HUES6 (cell line): ENCODE data around the gene CREB1.

Experiments
- H3K27ac ChIP-seq: 2 replicates; pipeline ENCODE4 v1.7.0; 2013; ENCODE audit warnings: low read depth, mild to moderate bottlenecking, low read length, inconsistent platforms
- H3K27me3 ChIP-seq: 2 replicates; pipeline ENCODE4 v1.6.1; 2013; ENCODE audit warnings: low read length; ENCODE audit not compliant: control insufficient read depth, insufficient read depth
- H3K36me3 ChIP-seq: 2 replicates; pipeline ENCODE4 v1.6.1; 2013; ENCODE audit warnings: low read length; ENCODE audit not compliant: control insufficient read depth, insufficient read depth
- H3K4me1 ChIP-seq: 2 replicates; pipeline ENCODE4 v1.6.1; 2013; ENCODE audit warnings: low read length; ENCODE audit not compliant: control insufficient read depth, insufficient read depth
- H3K4me3 ChIP-seq: 2 replicates; pipeline ENCODE4 v1.5.1; 2013; ENCODE audit warnings: low read depth, low read length
- H3K9ac ChIP-seq: one replicate; pipeline ENCODE4 v1.6.1; 2013; ENCODE audit warnings: mild to moderate bottlenecking, low read length
- H3K9me3 ChIP-seq: 2 replicates; pipeline ENCODE4 v1.6.1; 2013; ENCODE audit warnings: low read depth, low read length; ENCODE audit not compliant: control insufficient read depth, insufficient read depth

Gene CREB1

GRCh38 chr2:207616185-207616584 is 86.4 kb downstream of the CREB1 start:
- Histone ChIP-seq H3K9ac (no peak overlapping the region), H3K27ac (no peak overlapping the region), H3K27me3 (no peaks in the 10 kb centered on the region), H3K4me3 (no peak overlapping the region), H3K9me3 (no peaks in the 10 kb centered on the region), H3K4me1 (peaks cover 3% of the 10 kb centered on the region; the same call in 1 of the 2 replicates), H3K36me3 (peaks cover 71% of the 10 kb centered on the region)

DNA sequence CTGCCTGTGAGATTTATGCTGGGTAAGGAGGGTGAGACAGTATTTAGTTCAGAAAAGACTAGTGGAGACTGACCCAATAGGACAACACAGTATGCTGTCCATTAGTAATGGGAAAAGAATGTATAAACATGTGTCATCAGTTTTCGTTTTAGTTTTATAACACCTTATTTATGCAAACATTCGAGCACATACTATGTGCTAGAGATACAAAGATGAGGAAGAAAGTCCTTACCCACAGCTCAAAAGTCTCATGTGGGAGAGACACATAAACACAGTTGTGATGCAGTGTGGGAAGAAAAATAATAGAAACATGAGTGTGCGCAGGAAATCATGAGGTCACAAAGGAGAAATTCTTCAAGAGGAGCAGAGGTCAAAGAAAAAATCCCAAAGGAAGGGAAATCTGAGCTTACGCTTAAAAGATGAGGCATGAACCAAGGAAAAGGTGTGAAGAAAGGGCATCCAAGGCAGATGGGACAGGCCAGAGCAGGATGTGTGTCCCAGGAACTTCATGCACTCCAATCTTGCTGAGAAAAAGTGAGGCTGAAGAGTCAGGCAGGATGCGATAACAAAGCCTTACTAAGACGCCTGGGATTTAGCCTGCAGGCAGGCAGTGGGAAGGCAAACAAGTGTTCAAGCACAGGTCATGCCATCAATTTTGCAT is 87.4 kb downstream of the CREB1 start:
- H3K36me3 ChIP-seq, result peaks cover 81% of the 10 kb centered on the region
- no peaks in the 10 kb centered on the region for H3K9me3 ChIP-seq
- H3K4me3 ChIP-seq, result no peak overlapping the region
- H3K9ac ChIP-seq, result no peak overlapping the region
- no peaks in the 10 kb centered on the region for H3K27me3 ChIP-seq
- no peak overlapping the region for H3K27ac ChIP-seq
- peaks cover 3% of the 10 kb centered on the region; the same call in 1 of the 2 replicates for H3K4me1 ChIP-seq

DNA sequence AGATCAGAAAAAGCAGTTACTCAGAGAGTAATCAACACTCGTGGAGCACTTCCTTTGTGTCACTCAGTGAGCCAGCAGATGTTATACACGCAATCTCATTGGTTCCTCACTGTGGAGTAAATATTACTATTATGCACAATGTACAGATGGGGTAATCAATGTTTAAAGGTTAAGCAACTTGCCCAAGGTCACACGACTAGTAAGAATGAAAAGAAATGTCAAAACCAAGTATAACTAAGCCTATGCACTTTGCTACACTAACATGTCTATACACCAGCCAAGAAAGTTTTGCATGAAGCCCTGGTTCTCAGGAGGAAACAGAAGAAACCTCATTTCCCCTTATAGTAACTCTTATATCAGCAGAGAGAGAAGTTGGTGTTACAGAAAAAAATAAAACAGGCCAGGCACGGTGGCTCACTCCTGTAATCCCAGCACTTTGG is 90.0 kb downstream of the CREB1 start:
- Histone ChIP-seq H3K36me3 (peaks cover 77% of the 10 kb centered on the region), H3K4me1 (peaks cover 7% of the 10 kb centered on the region; the same call in 1 of the 2 replicates), H3K27ac (no peak overlapping the region), H3K9me3 (no peaks in the 10 kb centered on the region), H3K9ac (no peak overlapping the region), H3K27me3 (no peaks in the 10 kb centered on the region), H3K4me3 (no peak overlapping the region)

DNA sequence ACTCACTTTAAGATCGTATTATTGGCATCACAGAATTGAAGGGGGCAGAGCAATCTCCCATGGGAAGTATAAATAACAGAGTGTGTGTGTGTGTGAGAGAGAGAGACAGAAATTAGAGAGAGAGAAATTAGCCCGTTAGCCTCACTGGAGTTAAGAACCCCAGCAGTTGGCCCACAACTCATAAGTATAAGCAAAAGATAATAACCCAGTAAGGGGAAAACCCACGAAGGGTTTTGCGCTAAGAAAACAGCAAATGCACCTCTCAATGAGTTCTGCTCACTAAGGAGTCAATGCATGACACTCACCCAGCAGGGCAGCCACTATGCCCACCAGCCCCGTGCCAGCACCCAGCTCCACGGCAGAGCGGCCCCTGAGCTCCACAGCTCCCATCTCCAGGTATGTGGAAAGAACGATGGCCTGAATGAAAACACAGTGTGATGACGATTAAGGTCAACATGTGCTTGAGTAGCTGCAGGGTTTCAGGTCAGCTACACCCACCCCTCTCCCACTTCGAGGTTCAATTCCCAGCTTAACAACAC is 91.8 kb downstream of the CREB1 start:
- Histone ChIP-seq H3K4me3 (no peak overlapping the region), H3K9me3 (no peaks in the 10 kb centered on the region), H3K36me3 (peaks cover 63% of the 10 kb centered on the region), H3K9ac (no peak overlapping the region), H3K27me3 (no peaks in the 10 kb centered on the region), H3K4me1 (peaks cover 7% of the 10 kb centered on the region; the same call in 1 of the 2 replicates), H3K27ac (no peak overlapping the region)

- peak overlapping the region; percentile 93 for H3K27ac ChIP-seq
- peak overlapping the region; percentile 72 for H3K4me3 ChIP-seq
- H3K27me3 ChIP-seq, result no peaks in the 10 kb centered on the region
- 0 out of 2 replicates have a peak, but pooled peaks cover 7% of the 10 kb centered on the region for H3K4me1 ChIP-seq
- no peaks in the 10 kb centered on the region for H3K9me3 ChIP-seq
- H3K9ac ChIP-seq, result peak overlapping the region; percentile 71
- H3K36me3 ChIP-seq, result peaks cover 41% of the 10 kb centered on the region
Observed at GRCh38 chr2:207624185-207625013, 94.6 kb downstream of the CREB1 start.

GRCh38 chr2:207625014-207625907 is 95.5 kb downstream of the CREB1 start, which contains the start of gene METTL21A:
Gene METTL21A, minus strand, starts transcription at chr2:207625394. Its CDS starts 1,019 bp downstream, at chr2:207624375.
- Histone ChIP-seq H3K27me3 (no peaks in the 10 kb centered on the region), H3K9ac (peak within 1 kb of the TSS; percentile 71), H3K36me3 (peaks cover 35% of the 10 kb centered on the region), H3K27ac (peak within 1 kb of the TSS; percentile 93), H3K4me3 (peak within 1 kb of the TSS; percentile 72), H3K4me1 (0 out of 2 replicates have a peak, but pooled peaks cover 7% of the 10 kb centered on the region), H3K9me3 (no peaks in the 10 kb centered on the region)

DNA sequence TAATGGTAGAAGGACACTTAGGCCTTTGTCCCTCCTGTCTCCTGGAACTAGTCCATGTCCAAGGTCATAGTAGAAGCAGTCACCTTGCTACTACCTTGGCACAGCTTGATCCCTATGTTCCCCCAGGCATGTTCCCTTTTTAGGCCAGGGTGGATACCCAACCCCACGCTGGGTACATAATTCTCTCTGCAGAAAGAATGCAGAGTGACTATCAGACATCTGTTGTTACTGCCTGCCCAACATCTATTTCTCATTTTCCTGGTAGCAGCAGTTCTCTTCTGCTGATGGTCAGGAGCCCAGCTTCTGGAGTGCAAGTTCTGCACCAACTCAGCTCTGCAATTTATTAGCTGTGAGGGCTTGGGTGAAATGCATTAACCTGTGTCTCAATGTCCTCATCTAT is 99.8 kb downstream of the CREB1 start:
- peaks cover 12% of the 10 kb centered on the region for H3K4me1 ChIP-seq
- H3K36me3 ChIP-seq, result no peaks in the 10 kb centered on the region
- no peak overlapping the region for H3K4me3 ChIP-seq
- H3K27me3 ChIP-seq, result no peaks in the 10 kb centered on the region
- H3K9ac ChIP-seq, result no peak overlapping the region
- no peak overlapping the region for H3K27ac ChIP-seq
- no peaks in the 10 kb centered on the region for H3K9me3 ChIP-seq

- Histone ChIP-seq H3K27me3 (no peaks in the 10 kb centered on the region), H3K9ac (no peak overlapping the region), H3K36me3 (no peaks in the 10 kb centered on the region), H3K4me3 (no peak overlapping the region), H3K9me3 (no peaks in the 10 kb centered on the region), H3K27ac (no peak overlapping the region), H3K4me1 (peaks cover 13% of the 10 kb centered on the region)
Observed at GRCh38 chr2:207630491-207630890, 100.7 kb downstream of the CREB1 start.

DNA sequence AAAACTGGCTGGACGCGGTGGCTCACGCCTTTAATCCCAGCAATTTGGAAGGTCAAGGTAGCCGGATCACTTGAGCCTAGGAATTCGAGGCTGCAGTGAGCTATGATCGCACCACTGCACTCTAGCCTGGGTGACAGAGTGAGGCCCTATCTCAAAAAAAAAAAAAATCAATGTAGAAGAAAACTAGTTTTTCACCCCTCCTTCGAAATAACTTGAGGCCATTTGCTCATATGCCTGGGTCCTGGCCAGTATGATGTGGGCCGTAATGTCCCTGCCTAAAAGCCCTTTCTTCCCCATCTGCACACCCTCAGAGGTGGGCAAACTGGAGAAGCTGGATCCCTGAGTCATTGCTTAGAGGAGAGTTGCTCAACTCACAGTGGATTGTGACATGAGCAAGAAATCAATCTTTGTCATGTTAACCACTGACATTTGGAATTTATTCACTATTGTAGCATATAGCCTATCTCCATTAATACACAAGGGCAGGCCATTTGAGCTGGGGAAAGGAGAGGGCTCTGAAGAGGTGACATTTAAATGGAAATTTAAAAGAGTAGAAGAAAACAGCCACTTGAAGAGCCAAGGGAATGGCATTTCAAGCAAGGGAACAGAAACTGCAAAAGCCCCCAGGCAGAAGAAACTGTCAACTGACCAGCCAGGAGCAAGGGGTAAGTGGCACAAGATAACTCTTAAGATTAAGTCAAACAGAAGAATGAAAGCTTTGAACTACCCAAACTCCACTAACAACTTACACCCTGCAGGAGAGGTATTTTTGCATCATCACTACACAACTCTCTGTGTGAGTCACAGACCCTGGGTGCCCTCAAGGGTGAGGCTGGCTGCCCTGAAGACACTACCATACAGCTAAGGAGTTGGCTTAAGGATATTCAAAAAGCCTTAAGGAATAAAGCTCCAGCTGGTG is 103.1 kb downstream of the CREB1 start:
- no peak overlapping the region for H3K4me3 ChIP-seq

More for the DNA sequence above, 103.1 kb downstream of the CREB1 start:
- H3K9me3 ChIP-seq, result no peaks in the 10 kb centered on the region
- no peaks in the 10 kb centered on the region for H3K36me3 ChIP-seq
- H3K9ac ChIP-seq, result peak overlapping the region; percentile 30
- H3K27ac ChIP-seq, result peak overlapping the region; percentile 19; the same call in 1 of the 2 replicates
- H3K4me1 ChIP-seq, result peaks cover 12% of the 10 kb centered on the region
- H3K27me3 ChIP-seq, result no peaks in the 10 kb centered on the region
